ENCODE data around the gene GPC6. TPM values are rescaled to one million over a fixed set of nuclear protein-coding genes. Genes with fewer than 3 reads are reported as not detected.

GPC6 gene
- total RNA-seq, 1 donor from 2014 or later = 42.9 TPM

DNA sequence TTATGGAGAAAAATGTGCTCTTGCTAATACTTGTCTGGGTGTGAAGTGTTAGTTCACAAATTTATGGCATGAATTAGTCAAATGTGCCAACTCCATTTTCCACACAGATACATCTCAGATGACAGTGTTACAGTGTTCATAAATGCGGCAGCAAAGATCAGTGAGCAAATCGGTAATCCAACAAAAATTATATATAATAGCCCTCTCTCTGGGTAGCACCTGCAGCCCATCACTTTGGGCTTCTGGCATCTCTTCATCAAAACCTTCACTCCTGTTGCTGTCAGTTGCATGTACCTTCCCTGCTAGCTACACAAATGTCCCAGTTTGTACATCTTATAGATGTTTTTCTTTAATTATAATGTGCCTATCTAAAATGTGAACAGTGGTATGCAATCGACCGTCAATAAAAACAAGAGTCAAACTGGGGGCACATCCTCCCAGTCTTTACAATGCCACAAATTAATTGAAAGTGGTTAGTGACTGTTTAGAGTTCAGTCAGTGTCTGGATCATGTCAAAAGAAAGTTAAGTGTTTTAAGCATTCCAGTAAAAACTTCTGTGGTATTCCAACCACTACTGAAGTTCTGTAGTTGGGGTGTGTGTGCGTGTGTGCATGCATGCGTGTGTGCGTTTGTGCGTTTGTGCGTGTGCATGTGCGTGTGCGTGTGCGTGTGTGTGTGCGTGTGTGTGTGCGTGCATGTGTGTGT lies 804.0 kb downstream of the GPC6 start:
- H3K9me3 ChIP-seq (ENCODE audit: low read depth) = no peaks in the 10 kb centered on the region
- H3K27ac Mint-ChIP-seq = no peak overlapping the region
- TF ChIP-seq EZH2phosphoT487 (IDR thresholded peaks at IDR 0.05) (no peak), EZH2 (IDR thresholded peaks at IDR 0.05) (no peak)
- TF ChIP-seq, protein P1, sequence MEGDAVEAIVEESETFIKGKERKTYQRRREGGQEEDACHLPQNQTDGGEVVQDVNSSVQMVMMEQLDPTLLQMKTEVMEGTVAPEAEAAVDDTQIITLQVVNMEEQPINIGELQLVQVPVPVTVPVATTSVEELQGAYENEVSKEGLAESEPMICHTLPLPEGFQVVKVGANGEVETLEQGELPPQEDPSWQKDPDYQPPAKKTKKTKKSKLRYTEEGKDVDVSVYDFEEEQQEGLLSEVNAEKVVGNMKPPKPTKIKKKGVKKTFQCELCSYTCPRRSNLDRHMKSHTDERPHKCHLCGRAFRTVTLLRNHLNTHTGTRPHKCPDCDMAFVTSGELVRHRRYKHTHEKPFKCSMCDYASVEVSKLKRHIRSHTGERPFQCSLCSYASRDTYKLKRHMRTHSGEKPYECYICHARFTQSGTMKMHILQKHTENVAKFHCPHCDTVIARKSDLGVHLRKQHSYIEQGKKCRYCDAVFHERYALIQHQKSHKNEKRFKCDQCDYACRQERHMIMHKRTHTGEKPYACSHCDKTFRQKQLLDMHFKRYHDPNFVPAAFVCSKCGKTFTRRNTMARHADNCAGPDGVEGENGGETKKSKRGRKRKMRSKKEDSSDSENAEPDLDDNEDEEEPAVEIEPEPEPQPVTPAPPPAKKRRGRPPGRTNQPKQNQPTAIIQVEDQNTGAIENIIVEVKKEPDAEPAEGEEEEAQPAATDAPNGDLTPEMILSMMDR (IDR thresholded peaks at IDR 0.05) = no peak
- peaks cover 38% of the 10 kb centered on the region for H3K4me1 ChIP-seq
- no peak overlapping the region for H3K27ac ChIP-seq
- no peaks in the 10 kb centered on the region for H3K36me3 ChIP-seq
- H2AFZ ChIP-seq (replicated peaks) = no peak overlapping the region
- H3K4me1 Mint-ChIP-seq = peaks cover 2% of the 10 kb centered on the region
- DNase-seq (ENCODE audit: low spot score) = no peak
- H3K27me3 ChIP-seq = no peaks in the 10 kb centered on the region
- no peaks in the 10 kb centered on the region for H3K27me3 Mint-ChIP-seq (ENCODE audit: insufficient read depth, low read depth)
- H3K79me2 ChIP-seq (ENCODE audit: low read depth) = no peaks in the 10 kb centered on the region
- H3K36me3 Mint-ChIP-seq = peaks cover 5% of the 10 kb centered on the region
- no peak overlapping the region for H3K9ac ChIP-seq
- H3K9me3 Mint-ChIP-seq = no peaks in the 10 kb centered on the region
- H3K4me3 Mint-ChIP-seq = no peak overlapping the region
- no peak overlapping the region for H3K4me2 ChIP-seq
- H4K20me1 ChIP-seq (ENCODE audit: low read depth) = no peaks in the 10 kb centered on the region
- no peak overlapping the region for H3K4me3 ChIP-seq
- H3F3A ChIP-seq (ENCODE audit: low read depth) = no peaks in the 10 kb centered on the region

DNA sequence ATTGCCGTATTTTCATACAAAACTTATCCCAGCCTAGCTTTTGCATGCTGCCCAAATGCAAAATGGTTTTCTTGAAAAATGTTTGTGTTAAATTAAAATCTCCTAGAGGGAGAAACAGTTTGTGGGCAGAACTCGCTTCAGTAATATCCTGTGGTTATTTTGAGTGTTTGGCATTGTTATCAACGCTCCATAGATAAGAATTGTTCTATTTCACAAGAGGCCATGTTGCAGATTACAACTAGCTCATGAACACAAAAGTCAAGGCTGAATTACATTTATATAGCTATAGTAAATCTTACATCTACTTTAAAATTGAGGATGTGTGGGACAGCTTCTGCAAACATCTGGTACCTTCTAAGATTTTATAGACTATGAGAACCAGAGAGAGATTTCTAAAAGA lies 805.0 kb downstream of the GPC6 start:
- peaks cover 5% of the 10 kb centered on the region for H3K36me3 Mint-ChIP-seq
- no peak overlapping the region for H3K4me2 ChIP-seq

DNA sequence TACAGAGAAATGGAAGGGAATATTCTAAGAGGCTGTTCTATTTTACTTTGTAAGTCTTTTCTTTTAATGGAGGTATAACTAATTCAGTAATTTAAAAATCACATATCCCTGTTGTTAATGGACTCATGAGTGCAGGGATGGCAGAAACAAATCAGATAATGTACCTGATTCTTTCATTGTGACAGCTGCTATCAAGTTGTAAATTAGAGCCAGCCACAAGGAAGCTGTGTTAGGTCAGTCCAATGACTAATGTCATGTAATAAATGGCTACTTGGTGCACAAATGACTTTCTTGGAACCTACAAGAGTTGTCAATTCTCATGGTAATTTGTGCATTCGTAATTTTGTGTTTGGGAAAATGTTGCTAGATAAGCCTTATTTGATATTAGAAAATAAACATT lies 806.5 kb downstream of the GPC6 start:
- Mint-ChIP-seq H3K27me3 (ENCODE audit: insufficient read depth, low read depth) (no peaks in the 10 kb centered on the region), H3K36me3 (peaks cover 2% of the 10 kb centered on the region), H3K4me1 (peaks cover 2% of the 10 kb centered on the region), H3K4me3 (no peak overlapping the region), H3K9me3 (no peaks in the 10 kb centered on the region), H3K27ac (no peak overlapping the region)
- Histone ChIP-seq H3K4me1 (peaks cover 42% of the 10 kb centered on the region), H3K36me3 (no peaks in the 10 kb centered on the region), H3F3A (ENCODE audit: low read depth) (no peaks in the 10 kb centered on the region), H3K4me2 (no peak overlapping the region), H3K27ac (no peak overlapping the region), H2AFZ (replicated peaks) (no peak overlapping the region), H3K27me3 (no peaks in the 10 kb centered on the region), H3K9ac (no peak overlapping the region), H3K79me2 (ENCODE audit: low read depth) (no peaks in the 10 kb centered on the region), H3K9me3 (ENCODE audit: low read depth) (no peaks in the 10 kb centered on the region), H3K4me3 (no peak overlapping the region), H4K20me1 (ENCODE audit: low read depth) (no peaks in the 10 kb centered on the region)
- no peak for DNase-seq (ENCODE audit: low spot score)
- TF ChIP-seq EZH2phosphoT487 (IDR thresholded peaks at IDR 0.05) (no peak), EZH2 (IDR thresholded peaks at IDR 0.05) (no peak)
- TF ChIP-seq, protein P1 (IDR thresholded peaks at IDR 0.05) = no peak

More for the DNA sequence above, 805.0 kb downstream of the GPC6 start:
- H3K9me3 Mint-ChIP-seq = no peaks in the 10 kb centered on the region
- no peak overlapping the region for H3K4me3 ChIP-seq
- H3K4me1 ChIP-seq = peaks cover 42% of the 10 kb centered on the region
- no peak for DNase-seq (ENCODE audit: low spot score)
- H3K36me3 ChIP-seq = no peaks in the 10 kb centered on the region
- H3K9ac ChIP-seq = no peak overlapping the region
- no peaks in the 10 kb centered on the region for H3F3A ChIP-seq (ENCODE audit: low read depth)
- H3K79me2 ChIP-seq (ENCODE audit: low read depth) = no peaks in the 10 kb centered on the region
- H3K27me3 Mint-ChIP-seq (ENCODE audit: insufficient read depth, low read depth) = no peaks in the 10 kb centered on the region
- no peaks in the 10 kb centered on the region for H3K27me3 ChIP-seq
- H3K4me1 Mint-ChIP-seq = peaks cover 2% of the 10 kb centered on the region
- no peak overlapping the region for H2AFZ ChIP-seq (replicated peaks)
- no peaks in the 10 kb centered on the region for H4K20me1 ChIP-seq (ENCODE audit: low read depth)
- H3K27ac ChIP-seq = no peak overlapping the region
- TF ChIP-seq, protein P1 (IDR thresholded peaks at IDR 0.05) = no peak
- TF ChIP-seq EZH2phosphoT487 (IDR thresholded peaks at IDR 0.05) (no peak), EZH2 (IDR thresholded peaks at IDR 0.05) (no peak)
- no peak overlapping the region for H3K27ac Mint-ChIP-seq
- no peaks in the 10 kb centered on the region for H3K9me3 ChIP-seq (ENCODE audit: low read depth)
- no peak overlapping the region for H3K4me3 Mint-ChIP-seq

Measured in neural progenitor cell (in vitro differentiated cells).